Measurements from ENCODE around the gene FBLN7. TPM values are rescaled to one million over a fixed set of nuclear protein-coding genes. Genes with fewer than 3 reads are reported as not detected.
"Not testable (repeated sequence)": the region's sequence is repeated elsewhere in the genome, so short reads cannot be mapped to it uniquely, and the experiment has no call there.

FBLN7 gene
- total and polyA plus RNA-seq, 4 donors, result 0.77 to 7.0 (median 1.9) TPM

DNA sequence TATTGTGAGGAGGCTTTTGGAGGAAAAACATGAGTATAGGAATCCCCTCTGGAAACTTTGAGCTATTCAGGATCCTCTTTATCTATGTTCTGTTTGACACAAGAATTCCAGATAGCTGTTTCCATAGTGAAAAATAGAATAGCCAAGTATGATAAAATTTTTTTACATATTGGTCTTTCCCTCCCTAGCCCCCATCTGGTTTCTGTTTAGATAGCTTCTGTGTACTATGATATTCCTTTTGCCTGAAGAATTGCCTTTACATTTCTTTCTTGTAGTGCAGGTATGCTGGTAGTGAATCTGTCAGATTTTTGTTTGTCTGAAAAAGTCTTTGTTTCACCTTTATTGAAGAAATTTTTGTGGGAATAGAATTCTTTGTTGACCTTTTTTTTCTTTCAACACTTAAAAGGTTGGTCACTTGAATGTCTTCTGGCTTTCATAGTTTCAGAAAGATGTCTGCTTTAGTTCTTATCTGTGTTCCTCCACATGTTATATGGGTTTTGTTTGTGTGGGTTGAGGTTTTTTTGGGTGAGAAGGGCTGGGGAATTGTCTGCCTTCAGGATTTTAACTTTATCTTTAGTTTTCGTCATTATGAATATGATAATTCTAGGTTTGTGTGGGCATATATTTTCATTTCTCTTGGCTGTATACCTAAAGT, 29.9 kb upstream of the FBLN7 start:
- H3K4me3 ChIP-seq, result no peak overlapping the region
- H3K9ac ChIP-seq (ENCODE audit: insufficient read depth in 1 of 2, low read length in 2 of 2), result no peak overlapping the region
- H3K4me1 ChIP-seq (ENCODE audit: control insufficient read depth in 5 of 5, insufficient read depth in 5 of 5, low read length in 5 of 5), result no peaks in the 10 kb centered on the region
- no peak for DNase-seq
- WGBS, 2 donors, result 86 to 91% methylated on average over 1 of the region's 1 CpG
- TF ChIP-seq, protein P1, sequence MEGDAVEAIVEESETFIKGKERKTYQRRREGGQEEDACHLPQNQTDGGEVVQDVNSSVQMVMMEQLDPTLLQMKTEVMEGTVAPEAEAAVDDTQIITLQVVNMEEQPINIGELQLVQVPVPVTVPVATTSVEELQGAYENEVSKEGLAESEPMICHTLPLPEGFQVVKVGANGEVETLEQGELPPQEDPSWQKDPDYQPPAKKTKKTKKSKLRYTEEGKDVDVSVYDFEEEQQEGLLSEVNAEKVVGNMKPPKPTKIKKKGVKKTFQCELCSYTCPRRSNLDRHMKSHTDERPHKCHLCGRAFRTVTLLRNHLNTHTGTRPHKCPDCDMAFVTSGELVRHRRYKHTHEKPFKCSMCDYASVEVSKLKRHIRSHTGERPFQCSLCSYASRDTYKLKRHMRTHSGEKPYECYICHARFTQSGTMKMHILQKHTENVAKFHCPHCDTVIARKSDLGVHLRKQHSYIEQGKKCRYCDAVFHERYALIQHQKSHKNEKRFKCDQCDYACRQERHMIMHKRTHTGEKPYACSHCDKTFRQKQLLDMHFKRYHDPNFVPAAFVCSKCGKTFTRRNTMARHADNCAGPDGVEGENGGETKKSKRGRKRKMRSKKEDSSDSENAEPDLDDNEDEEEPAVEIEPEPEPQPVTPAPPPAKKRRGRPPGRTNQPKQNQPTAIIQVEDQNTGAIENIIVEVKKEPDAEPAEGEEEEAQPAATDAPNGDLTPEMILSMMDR (IDR thresholded peaks at IDR 0.05; ENCODE audit: control extremely low read depth, extremely low read depth), result no peak
- peaks cover 10 to 43% (median 23%) of the 10 kb centered on the region in 4 donors for H3K36me3 ChIP-seq (ENCODE audit: control insufficient read depth in 4 of 4, insufficient read depth in 4 of 4, low read length in 4 of 4)
- ATAC-seq (ENCODE audit: insufficient read depth, low FRiP score), result no peak
- H3K9me3 ChIP-seq (ENCODE audit: control insufficient read depth in 4 of 4, insufficient read depth in 3 of 4, low read length in 3 of 4), result peaks cover 0 to 5% (median under 1%) of the 10 kb centered on the region in 4 donors
- no peaks in the 10 kb centered on the region for H3K27me3 ChIP-seq (ENCODE audit: control insufficient read depth in 3 of 3, insufficient read depth in 3 of 3, low read length in 2 of 3)
- no peak overlapping the region for H3K27ac ChIP-seq (ENCODE audit: low read depth in 1 of 2, low read length in 1 of 2)

DNA sequence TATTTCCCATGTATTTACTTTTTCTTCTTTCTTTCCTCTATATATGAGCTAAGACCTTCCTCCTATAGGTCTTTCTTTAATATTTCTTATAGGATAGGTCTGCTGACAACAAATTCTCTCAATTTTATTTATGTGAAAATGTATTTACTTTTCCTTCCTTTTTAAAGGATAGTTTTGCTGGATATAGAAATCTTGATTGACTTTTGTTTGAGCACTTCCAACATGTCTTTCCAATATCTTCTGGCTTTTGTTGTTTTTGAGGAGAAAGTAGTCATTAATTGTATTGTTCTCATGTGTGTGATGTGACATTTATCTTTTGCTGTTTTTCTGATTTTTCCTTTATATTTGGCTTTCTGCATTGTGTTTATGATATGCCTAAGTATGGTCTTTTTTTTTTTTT, 28.9 kb upstream of the FBLN7 start:
- peaks cover 0 to 5% (median under 1%) of the 10 kb centered on the region in 4 donors for H3K9me3 ChIP-seq (ENCODE audit: control insufficient read depth in 4 of 4, insufficient read depth in 3 of 4, low read length in 3 of 4)
- DNase-seq, result no peak
- peaks cover 11 to 44% (median 23%) of the 10 kb centered on the region in 4 donors for H3K36me3 ChIP-seq (ENCODE audit: control insufficient read depth in 4 of 4, insufficient read depth in 4 of 4, low read length in 4 of 4)
- TF ChIP-seq, protein P1 (IDR thresholded peaks at IDR 0.05; ENCODE audit: control extremely low read depth, extremely low read depth), result no peak
- no peak for ATAC-seq (ENCODE audit: insufficient read depth, low FRiP score)
- no peak overlapping the region for H3K27ac ChIP-seq (ENCODE audit: low read depth in 1 of 2, low read length in 1 of 2)
- no peaks in the 10 kb centered on the region for H3K27me3 ChIP-seq (ENCODE audit: control insufficient read depth in 3 of 3, insufficient read depth in 3 of 3, low read length in 2 of 3)
- H3K4me3 ChIP-seq, result no peak overlapping the region
- H3K4me1 ChIP-seq (ENCODE audit: control insufficient read depth in 5 of 5, insufficient read depth in 5 of 5, low read length in 5 of 5), result no peaks in the 10 kb centered on the region
- no peak overlapping the region for H3K9ac ChIP-seq (ENCODE audit: insufficient read depth in 1 of 2, low read length in 2 of 2)

DNA sequence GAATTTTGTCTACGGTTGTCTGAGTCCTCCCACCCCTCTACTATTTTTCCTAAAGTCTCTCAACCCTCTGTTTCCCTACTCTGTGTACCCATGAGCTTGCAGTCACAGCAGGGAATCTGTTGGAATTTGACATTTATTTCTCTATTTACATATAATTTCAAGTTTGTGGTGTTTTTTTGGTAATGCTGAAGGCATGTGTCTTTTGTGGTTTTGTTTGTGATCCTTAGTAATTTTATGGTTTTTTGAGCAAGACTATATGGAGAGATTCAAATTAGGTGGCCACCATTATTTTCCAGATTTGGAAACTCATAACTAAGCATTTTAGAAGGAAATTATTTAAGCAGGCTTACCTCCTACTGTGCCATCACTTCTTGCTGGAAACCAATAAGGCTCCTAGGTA, 27.2 kb upstream of the FBLN7 start:
- H3K4me1 ChIP-seq (ENCODE audit: control insufficient read depth in 5 of 5, insufficient read depth in 5 of 5, low read length in 5 of 5), result no peaks in the 10 kb centered on the region
- no peak overlapping the region for H3K4me3 ChIP-seq
- TF ChIP-seq, protein P1 (IDR thresholded peaks at IDR 0.05; ENCODE audit: control extremely low read depth, extremely low read depth), result no peak
- 97 to 100% methylated on average over 1 of the region's 1 CpG for WGBS, 2 donors
- DNase-seq, result no peak
- H3K27ac ChIP-seq (ENCODE audit: low read depth in 1 of 2, low read length in 1 of 2), result no peak overlapping the region
- peaks cover 0 to 5% (median under 1%) of the 10 kb centered on the region in 4 donors for H3K9me3 ChIP-seq (ENCODE audit: control insufficient read depth in 4 of 4, insufficient read depth in 3 of 4, low read length in 3 of 4)
- ATAC-seq (ENCODE audit: insufficient read depth, low FRiP score), result no peak
- H3K9ac ChIP-seq (ENCODE audit: insufficient read depth in 1 of 2, low read length in 2 of 2), result no peak overlapping the region
- peaks cover 10 to 40% (median 21%) of the 10 kb centered on the region in 4 donors for H3K36me3 ChIP-seq (ENCODE audit: control insufficient read depth in 4 of 4, insufficient read depth in 4 of 4, low read length in 4 of 4)
- H3K27me3 ChIP-seq (ENCODE audit: control insufficient read depth in 3 of 3, insufficient read depth in 3 of 3, low read length in 2 of 3), result no peaks in the 10 kb centered on the region

DNA sequence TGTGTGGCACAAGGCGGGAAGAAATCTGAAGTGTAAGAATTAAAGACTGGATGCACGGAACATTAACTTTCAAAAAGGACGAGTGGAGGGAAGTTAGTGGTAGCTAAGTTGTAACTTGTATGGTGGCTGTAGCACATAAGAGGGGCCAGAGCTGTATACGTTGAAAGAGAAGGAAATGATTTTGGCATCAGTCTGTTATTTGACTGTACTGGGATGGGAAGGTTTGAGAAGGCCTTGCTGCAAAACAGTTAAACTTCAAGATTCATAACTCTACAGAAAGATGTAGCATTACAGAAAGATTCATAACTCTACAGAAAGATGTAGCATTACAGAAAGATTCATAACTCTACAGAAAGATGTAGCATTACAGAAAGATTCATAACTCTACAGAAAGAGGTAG, 24.8 kb upstream of the FBLN7 start:
- peaks cover 10 to 34% (median 22%) of the 10 kb centered on the region in 4 donors for H3K36me3 ChIP-seq (ENCODE audit: control insufficient read depth in 4 of 4, insufficient read depth in 4 of 4, low read length in 4 of 4)
- DNase-seq; H3K9ac ChIP-seq (ENCODE audit: insufficient read depth in 1 of 2, low read length in 2 of 2); H3K27me3 ChIP-seq (ENCODE audit: control insufficient read depth in 3 of 3, insufficient read depth in 3 of 3, low read length in 2 of 3); H3K4me3 ChIP-seq; ATAC-seq (ENCODE audit: insufficient read depth, low FRiP score); H3K27ac ChIP-seq (ENCODE audit: low read depth in 1 of 2, low read length in 1 of 2); H3K4me1 ChIP-seq (ENCODE audit: control insufficient read depth in 5 of 5, insufficient read depth in 5 of 5, low read length in 5 of 5); H3K9me3 ChIP-seq (ENCODE audit: control insufficient read depth in 4 of 4, insufficient read depth in 3 of 4, low read length in 3 of 4): not testable (repeated sequence)
- WGBS, 2 donors, result 95 to 99% methylated on average over 4 of the region's 4 CpGs
